Upper lobe of left lung (tissue), 4 donors: Measurements from ENCODE around the gene KCNK13.

Experiments
- EP300 ChIP-seq, 4 donors: sonication (generic); formaldehyde crosslinking; IDR thresholded peaks; one replicate each; pipeline ENCODE4 v1.5.1; 2017; ENCODE audit warnings: antibody characterized with exemption in 4 of 4, control low read depth in 2 of 4
- POLR2A ChIP-seq, 4 donors: fragments of 450-650 bp; IDR thresholded peaks; one replicate each; pipeline ENCODE4 v1.5.1; 2016 to 2017; ENCODE audit warnings: antibody characterized with exemption in 4 of 4, mild to moderate bottlenecking in 2 of 4
- POLR2AphosphoS5 ChIP-seq, 2 donors: sonication (generic); formaldehyde crosslinking; IDR thresholded peaks; one replicate each; pipeline ENCODE4 v1.5.1; 2017; ENCODE audit warnings: antibody characterized with exemption in 2 of 2
- TF ChIP-seq, protein P1 (sequence below), 6 experiments: fragments of 450-650 bp in 4 of 6; fragments of 200-600 bp in 2 of 6; sonication (generic) in 2 of 6; IDR thresholded peaks; one replicate each; pipeline ENCODE4 v1.5.1; 2016 to 2019; ENCODE audit warnings: antibody characterized with exemption in 6 of 6

- no peak for TF ChIP-seq POLR2AphosphoS5 (IDR thresholded peaks at IDR 0.05)
- TF ChIP-seq, protein P1, sequence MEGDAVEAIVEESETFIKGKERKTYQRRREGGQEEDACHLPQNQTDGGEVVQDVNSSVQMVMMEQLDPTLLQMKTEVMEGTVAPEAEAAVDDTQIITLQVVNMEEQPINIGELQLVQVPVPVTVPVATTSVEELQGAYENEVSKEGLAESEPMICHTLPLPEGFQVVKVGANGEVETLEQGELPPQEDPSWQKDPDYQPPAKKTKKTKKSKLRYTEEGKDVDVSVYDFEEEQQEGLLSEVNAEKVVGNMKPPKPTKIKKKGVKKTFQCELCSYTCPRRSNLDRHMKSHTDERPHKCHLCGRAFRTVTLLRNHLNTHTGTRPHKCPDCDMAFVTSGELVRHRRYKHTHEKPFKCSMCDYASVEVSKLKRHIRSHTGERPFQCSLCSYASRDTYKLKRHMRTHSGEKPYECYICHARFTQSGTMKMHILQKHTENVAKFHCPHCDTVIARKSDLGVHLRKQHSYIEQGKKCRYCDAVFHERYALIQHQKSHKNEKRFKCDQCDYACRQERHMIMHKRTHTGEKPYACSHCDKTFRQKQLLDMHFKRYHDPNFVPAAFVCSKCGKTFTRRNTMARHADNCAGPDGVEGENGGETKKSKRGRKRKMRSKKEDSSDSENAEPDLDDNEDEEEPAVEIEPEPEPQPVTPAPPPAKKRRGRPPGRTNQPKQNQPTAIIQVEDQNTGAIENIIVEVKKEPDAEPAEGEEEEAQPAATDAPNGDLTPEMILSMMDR (IDR thresholded peaks at IDR 0.05), result no peak
- no peak for TF ChIP-seq EP300 (IDR thresholded peaks at IDR 0.05)
- TF ChIP-seq POLR2A (IDR thresholded peaks at IDR 0.05), result no peak
Measured at GRCh38 chr14:90159688-90160087, 97.9 kb downstream of the KCNK13 start.
